Measurements from ENCODE around the gene HDAC4.

The HDAC4 gene

DNA sequence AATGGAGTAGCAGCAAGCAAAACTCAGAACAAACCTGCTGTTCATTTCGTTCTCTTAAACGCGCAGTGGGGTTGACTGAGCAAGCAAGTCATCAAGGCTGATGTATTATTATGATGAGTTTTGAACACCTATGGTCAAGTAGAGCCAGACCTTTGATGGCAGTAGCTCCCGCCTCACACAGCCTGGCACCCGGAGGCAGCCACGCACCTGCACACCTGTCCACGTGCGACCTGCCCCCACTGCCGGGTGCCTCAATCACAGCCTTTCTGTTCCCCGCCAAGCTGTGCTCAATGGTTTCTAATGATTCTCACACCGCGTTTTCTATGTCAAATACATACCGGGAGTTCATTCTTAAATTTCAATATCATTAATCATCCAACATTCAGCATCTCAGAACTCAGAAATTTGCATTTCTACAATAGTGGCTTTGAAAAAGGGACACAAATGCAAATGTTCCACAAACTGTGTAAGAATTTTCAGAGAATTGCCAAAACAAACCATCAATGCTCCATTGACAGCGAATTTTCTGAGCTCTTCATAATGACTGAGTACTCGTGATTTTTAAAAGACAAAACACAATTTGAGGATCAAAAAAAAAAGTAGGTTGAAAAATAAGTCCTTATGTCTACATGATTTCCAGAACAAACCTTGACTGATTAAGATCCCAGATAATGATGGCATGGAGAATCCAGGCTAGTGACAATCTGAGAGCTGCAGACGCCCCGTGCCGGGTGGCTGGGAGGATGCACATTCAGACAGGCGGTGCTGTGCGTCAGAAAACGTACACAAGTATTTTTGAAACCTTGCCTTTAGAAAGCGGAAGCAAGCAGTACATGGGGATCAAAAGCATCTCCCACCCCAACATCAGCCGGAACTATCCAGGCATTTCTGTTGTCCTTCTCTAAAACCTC lies 56.6 kb downstream of the HDAC4 start:
- no peak for DNase-seq

DNA sequence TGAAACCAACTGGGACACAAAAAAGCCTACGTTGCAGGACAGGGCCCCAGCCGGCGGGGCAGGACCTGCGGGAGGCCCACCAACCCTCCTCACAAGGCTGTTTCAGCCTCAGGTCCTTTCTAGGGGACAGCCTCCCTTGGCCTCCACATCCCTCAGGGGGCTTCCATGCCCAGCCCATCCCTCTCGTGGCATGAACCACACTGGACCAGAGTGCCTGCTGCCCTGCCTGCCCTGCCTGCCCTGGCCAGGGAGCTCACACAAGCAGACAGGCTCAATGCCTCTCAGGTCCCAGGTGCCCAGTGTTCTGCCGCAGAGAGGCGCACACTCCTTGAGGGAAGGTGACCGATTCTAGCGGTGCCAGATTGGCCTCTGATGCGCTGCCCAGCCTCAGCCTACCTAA lies 57.4 kb downstream of the HDAC4 start:
- DNase-seq = no peak

DNA sequence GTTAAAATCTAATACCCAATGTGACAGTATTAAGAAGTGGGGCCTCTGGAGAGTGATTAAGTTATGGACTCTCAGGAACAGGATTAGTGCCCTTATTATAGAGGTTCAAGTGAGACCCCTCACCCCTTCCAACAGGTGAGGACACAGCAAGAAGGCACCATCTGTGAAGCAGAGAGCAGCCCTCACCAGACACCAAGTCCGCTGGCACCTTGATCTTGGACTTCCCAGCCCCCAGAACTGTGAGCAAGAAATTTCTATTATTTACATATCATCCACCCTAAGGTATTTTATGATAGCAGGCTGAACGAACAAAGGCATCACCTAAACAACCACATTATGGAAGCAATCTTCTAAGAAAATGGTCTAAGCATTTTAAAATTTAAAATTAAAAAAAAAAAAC lies 59.0 kb downstream of the HDAC4 start:
- no peak for DNase-seq

DNA sequence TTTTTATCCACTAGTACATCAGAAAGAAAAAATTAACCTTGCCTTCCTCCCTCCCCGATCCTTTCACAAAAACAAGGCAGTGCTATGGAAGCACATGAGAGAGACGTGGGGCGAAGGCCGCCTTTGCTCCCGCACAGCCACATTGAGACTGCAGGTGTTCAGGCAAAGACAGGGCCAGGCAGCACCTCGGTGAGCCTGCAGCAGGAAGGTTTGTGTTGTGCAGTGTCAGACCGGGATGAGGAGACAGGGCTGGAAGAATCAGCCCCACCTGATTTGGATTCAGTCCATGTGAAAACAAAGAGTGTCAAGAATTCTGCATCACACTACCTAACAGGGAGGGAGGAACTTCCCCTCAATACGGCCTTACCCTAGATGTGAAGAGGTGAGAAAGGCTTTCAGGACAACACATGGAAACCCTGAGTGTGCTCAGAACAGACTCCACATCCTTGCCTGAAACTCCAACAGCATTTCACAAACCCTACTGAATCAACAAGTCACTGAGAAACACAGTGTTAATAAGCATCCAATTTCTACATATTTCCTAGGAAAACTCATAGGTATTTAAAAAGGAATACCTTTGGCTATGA lies 59.6 kb downstream of the HDAC4 start:
- no peak for DNase-seq

DNA sequence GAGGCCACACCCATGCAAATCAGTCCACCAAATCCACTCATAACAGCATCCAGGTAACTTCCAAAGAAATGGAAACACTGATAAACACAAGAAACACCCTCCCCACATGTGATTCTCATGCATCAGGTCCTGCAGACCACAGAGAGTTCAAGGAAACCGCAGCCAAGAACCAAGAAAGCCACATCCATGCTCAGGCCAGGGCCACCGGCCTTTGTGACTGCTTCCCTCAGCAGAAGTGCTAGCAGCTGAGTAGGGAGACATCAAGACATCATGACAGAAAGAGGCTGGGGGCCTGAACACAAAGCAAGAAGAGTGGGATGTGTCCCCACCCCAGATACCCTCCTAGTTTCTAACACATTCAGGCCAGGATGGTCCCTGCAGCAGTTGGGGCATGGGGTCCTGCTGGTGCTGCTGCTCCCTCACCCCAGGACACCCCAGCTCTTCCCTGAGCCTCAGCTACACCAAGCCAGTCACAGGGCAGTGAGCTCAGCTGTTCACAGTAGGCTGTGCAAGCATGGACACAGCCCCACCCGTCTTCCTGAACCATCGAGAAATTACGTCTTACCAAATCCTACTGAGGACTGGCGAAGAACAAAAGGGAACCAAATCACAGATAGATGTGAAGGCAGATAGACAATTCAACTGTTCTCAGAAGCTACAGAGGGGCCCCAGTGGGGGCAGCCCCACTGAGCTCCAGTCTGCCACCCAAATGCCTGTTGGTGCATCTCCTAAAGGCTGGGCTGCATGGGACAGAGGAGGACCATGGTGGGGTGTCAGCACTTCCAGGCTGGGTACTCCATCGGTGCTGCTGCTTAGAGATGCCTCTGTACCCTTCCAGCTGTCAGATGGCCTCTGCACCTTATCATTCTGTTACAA lies 60.9 kb downstream of the HDAC4 start:
- DNase-seq = no peak

DNA sequence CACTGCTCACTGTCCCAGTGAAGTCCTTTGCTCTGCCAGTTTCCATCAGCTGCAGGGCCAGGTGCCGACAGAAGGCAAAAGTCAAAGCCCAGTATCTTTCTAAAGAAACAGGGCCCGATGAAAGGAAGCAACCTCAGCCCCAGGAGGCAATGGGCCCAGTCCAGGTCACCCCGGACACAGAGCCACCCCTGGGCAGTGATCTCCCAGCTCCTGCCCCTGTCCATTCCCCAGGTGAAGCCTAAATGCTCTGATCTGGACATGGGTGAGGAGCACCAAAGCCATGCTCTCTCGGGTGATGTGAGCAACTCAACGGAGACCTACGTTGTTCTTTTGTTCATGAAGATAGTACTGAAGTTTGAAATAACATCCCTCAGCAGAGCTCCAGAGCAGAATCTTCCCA lies 61.6 kb downstream of the HDAC4 start:
- no peak for DNase-seq

DNA sequence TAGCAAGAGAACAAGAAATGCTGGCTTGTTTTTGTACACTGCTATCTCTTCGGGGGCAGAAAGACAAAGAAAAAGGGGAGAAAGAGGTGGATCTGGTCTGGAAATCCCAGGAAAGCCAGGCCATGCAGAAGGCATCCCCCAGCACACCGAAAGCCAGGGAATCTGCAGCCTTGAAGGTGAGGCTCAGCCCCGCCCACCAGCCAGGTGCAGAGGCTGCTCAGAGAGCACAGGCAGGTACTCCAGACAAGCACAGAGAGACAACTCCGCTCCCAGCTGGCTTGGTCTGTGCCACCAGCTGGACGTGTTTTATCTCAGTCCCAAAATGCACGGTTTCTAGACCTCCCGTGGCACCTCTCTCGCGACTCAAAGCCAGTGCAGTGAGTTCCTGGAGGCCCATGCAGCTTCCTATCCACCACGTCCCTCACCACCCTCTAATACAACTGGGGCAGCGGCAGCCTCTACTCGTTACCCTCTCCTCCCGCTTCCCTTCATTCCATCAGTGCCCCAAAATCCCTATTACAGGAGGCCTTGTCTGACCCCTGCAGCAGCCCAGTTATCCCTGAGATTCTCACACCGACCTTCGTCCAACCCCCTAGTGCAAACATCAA lies 62.8 kb downstream of the HDAC4 start:
- DNase-seq = no peak

DNA sequence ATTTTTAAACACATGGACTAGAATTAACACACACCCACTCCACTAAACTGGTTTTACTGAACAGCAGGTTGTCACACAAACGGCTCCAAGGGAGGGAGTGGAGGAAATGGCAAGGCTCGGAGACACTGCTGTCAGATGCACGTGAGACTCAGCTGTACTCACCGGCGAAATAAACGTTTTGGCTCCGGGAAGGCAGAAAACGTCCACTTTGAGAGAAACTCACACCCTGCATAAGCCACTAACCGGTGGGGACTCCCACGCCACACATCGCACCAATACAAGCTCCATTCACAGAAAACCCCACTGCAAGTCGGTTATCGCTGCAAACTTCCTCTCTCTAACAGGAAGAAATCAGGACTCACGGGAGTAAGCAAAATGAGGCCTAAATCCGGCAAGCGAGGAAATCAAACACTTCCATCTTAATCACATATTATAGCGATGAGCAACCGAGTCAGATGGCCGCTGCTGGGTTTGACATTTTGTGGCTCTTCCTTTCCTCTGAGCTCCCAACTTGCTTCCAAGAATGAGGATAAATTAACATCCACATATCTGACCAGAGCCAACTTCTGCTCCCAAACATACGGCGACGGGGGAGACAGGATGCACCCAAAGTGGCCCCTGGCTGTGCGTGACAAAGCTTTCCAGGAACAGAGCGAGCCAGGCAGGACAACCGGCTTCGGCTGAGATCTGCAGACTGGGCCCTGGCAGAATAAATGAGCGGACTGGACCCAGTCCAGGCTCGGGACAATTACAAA lies 63.5 kb downstream of the HDAC4 start:
- no peak for DNase-seq

DNA sequence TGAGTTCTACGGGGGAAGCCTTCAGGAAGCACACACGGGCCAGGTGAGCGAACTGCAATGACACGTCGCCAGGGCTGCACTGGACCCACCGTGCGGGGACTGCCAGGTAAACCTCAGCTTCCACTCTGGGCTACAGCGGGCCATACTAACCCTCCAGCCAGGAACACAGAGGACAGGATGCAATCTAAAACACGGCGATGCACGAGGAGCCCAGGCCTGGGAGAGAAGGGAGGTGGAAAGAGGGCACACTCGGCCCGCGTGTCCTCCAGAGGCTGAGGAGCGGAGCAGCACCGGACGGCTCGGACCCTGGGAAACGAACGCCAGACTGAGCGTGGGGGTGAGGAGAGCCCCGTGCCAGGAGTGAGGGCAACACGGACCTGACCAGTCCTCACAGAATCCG lies 69.3 kb downstream of the HDAC4 start:
- DNase-seq = no peak

DNA sequence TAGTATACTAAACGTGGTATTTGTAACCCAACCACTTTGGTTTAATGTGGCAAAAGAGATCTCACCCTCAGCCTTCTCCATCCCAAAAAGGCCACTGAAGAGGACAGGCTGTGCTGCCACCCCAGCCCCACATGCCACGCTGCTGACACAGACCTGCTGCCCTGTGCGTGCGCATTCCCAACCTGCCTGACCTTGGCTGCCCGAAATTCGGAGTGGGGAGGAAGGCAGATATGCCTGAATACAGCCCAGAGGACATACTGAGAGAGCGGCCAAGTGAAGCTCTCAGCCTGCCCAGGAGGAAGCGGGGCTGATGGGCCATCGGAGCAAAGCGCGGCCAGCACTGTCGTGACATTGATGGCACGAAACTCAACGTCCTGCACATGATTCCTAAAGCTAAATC lies 70.0 kb downstream of the HDAC4 start:
- DNase-seq = no peak

DNA sequence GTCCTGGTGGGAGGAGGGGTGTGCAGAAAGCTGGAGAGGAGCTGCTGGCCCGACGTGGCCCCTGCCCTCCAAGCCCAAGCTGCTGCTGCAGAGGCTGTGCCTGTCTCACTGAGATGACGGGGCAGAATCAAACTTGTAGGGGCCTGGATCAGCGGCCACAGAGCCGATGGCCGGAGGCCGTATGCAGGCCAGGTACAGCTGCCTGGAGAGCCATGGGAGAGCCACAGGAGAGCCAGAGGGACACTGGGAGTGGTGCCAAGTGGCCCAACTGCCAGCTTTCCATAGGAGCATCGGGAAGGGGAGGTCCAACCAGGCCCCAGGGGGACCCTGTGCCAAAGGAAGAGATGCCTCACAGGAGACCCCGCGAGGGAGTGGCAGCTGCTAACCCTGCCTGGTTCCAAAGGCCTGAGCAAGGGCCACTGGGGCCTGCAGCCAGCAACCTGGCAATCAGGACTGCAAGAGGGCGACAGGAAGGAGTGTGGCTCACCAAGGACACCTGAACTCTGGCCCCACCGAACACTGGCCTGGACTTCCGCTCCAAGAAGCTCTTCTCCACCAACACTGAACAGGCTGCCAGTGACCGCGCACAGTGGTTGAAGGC lies 70.7 kb downstream of the HDAC4 start:
- DNase-seq = no peak

DNA sequence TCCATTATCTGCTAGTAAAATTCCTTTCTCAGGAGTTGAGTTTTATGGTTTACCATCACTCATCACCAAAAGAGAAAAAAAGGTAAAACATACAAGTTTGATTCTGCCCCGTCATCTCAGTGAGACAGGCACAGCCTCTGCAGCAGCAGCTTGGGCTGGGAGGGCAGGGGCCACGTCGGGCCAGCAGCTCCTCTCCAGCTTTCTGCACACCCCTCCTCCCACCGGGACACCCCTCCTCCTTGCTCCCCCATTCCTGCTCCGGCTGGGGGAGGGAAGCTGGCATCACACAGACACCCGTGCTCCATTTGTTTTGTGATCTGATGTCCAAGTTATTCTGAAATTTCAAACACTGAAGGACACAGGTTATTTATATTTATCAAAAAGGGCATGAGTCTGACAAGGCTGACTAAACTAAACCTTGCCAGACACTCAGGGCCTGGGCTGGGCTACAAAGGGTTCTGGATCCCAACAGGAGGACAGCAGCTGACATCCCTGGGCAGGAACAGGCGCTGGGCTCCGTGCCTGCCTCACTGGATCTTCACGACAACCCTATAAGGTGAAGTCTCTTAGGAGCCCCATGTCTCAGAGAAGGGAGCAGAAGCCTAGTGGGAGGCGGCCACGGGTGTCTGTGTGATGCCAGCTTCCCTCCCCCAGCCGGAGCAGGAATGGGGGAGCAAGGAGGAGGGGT lies 71.4 kb downstream of the HDAC4 start:
- DNase-seq = no peak

DNA sequence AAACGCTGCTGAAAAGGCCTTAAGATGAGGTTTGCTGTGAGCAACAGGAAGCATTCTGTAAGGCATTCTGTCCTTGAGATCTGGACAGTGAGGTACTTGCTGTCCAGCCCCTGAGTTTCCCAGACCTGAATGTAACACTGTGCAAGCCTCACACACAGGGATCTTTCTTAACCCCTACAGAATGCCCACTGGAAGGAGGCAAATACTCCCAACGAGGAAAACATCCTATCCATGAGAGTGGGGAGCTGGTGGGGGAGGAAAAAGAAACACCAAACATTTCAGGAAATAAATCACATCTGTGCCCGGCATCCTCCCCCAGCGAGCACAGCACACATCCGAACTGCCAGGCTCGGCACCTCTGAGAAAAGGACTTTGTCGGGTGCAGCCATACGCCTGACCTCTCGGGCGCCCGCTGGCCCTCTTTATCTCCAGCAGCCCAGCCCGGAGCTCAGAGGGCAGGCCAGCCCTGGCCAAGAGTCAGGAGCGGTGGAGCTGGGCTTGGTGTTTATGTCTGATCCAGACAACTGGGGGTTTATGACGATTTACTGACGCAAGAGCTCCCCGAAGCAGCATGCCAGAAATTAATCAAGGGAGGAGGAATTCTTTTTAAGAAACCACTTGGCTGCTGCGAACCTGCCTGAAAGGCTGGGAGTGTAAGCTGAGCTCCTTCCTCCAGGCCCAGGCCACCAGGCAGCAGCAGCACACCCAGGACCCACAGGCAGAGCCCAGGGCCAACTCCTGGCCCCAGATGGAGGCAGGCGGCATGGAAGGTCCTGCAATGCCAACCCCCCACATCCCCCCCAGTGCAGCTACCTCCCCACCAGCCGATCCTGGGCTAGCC lies 72.2 kb downstream of the HDAC4 start:
- no peak for DNase-seq

DNA sequence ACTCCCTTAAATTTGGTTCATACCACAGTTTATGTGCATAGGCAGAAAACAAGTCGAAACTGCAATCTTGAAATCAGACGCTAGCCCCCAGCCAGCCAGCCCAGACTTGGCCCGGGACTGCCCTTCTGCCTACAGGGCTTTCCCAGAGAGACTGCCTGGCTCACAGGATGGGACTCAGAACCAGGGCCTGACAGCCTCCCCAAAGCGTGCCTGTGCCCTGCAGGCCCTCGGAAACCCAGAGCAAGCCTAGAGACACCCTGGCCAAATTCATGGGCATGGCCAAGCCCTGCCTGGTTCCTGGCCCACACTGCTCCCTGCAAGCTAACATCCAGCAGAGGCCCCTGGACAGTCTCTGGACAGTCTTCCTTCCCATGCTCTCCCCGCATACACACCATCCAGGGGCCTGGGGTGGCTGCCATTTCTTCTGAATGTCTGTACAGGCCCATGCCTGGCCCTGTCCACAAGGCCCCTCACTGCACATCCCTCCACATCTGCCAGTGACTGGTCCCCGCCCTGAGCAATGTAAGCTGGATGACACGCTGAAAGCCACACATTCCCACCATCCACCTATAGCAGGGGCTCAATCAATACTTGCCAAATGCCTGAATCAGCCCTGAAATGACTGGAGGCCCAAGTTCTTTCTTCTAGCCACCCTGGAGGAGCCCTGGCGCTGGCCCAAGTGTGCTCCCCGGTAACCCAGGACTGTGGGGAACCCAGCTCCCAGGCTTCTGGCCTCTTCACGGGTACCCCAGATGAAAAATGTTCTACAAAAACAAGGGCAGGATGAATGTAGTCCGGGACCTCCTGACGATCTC lies 73.1 kb downstream of the HDAC4 start:
- DNase-seq = no peak

DNA sequence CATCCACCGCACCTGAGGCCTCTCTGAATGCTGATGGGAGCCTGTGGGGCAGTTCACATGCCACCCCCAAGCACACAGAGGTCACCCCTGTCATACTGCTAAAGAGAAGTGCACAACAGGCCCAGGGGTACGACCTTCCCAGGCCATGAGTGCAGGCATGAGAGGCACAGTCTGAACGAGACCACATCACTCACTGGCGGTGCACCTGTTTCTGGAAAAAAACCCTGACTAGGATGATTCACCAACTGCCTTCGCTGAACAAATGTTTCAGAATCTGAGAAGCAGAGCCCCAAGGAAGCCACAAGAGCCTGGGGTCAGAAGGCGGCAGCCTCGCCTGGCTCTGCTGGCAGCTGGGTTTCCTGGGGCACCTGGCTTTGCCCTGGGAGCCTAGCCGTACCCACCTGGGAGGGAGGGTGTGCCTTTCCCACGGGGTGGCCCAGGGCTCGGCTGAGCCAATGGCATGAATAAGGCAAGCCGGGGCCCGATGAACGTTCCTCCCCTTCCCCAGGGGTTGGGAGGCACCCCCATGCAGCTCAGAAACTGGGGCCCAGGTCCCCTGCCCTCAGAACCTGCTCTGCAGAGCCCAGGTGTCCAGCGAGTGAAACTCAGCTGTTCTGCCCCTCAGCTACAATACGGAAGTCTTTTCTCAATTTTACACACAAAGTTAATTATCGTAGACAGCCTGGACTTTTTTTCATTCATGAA lies 73.8 kb downstream of the HDAC4 start:
- DNase-seq = no peak

DNA sequence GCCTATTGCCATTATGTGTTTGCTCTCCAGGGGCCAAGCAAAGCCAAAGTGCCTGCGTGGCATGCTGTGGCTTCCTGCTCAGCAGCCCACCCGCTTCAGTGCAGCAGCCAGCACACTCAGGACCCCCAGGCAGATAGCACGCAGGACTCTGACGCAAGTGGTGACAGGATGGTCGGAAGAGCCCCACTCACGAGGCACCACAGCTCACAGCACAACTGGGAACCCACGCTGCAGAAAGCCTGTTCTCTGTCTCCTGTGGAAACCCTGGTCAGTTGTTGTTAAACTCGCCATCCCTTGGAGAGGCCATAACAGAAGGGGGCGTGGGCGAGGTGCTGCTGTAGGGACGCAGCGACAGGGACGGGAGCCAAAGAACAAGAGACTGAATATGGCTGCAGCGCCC lies 76.4 kb downstream of the HDAC4 start:
- no peak for DNase-seq

DNA sequence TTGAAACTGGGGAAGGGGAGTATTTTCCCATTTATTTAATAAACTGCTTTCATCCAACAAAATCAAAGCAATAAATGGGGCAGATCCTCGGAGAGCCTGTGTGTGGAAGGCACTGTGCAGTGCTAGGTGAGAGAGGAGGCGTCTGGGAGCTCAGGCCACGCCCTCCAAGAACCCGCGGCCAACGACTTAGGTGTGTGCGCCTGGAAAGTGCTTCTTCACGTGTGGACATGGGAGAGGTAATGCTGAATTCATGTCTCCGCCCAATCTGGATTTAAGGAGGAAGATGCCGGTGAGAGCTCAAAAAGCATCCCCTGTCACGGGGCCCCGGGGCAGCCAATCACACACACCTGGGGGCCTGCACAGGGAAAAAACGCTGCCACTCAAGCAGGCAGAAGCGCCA lies 77.4 kb downstream of the HDAC4 start:
- no peak for DNase-seq

DNA sequence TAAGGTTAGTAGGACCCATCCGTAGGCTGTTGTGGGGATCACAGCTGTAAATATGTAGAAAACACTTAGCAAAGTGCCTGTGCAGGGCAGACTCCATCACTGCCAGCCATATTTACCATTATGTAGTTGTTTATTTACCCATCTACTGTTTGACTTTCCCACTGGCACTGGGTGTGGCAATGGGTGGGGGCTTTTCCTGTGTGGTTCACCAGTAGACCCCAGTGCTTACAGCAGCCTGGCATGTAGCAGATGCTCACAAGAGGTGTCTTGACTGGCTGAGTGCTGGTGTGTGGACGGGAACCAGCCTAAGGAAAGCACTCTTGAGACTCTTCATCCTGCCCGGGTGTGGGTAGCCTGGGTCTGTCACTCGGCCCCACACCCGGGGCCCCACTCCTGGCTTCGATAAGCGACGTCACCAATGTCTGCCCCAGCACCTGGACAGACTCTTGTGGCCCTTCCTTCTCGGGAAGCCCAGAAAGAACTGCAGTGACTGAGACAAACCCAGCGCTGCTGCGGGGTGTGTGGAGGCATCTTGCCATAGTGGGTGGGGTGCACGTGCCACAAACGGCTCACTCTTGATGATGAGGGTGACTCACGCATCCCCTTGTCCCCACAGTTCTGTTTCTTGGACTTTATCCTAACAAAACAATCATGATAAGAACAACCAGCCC lies 78.3 kb downstream of the HDAC4 start:
- peak; percentile 75 for DNase-seq
